ENCODE measurements around the gene KCNMA1. TPM values are rescaled to one million over a fixed set of nuclear protein-coding genes. Genes with fewer than 3 reads are reported as not detected.

KCNMA1 gene
- total RNA-seq, 1 experiment from 2014 or later = 0.45 TPM

DNA sequence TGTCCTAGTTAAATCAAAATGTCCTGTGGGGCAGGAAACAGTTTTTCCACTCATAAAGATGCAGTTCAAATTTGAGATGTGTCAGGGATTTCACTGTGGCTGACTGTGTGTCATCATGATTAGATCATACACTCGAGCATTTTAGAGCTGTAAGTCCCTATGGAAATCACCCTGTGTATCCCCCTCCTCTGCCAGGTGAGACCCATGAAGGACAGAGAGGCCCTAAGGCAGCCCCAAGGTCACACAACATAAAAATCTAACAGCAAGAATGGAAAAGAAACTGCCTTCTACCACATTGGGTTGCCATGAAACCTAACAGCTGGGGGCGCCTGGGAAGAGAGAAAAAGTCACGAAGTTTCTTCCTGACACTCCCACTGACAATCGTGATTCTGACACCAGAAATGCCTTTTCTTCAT, 135.8 kb downstream of the KCNMA1 start:
- CTCF ChIA-PET = no interaction called here
- Mint-ChIP-seq H3K36me3 (ENCODE audit: insufficient read depth, unreplicated experiment) (no peaks in the 10 kb centered on the region), H3K9me3 (ENCODE audit: low read depth, unreplicated experiment) (no peaks in the 10 kb centered on the region), H3K4me3 (ENCODE audit: low read depth, unreplicated experiment) (no peak overlapping the region), H3K27ac (ENCODE audit: unreplicated experiment) (no peak overlapping the region), H3K27me3 (ENCODE audit: unreplicated experiment) (peaks cover 31% of the 10 kb centered on the region), H3K4me1 (ENCODE audit: low read depth, unreplicated experiment) (peaks cover 21% of the 10 kb centered on the region)
- TF ChIP-seq, protein P1, sequence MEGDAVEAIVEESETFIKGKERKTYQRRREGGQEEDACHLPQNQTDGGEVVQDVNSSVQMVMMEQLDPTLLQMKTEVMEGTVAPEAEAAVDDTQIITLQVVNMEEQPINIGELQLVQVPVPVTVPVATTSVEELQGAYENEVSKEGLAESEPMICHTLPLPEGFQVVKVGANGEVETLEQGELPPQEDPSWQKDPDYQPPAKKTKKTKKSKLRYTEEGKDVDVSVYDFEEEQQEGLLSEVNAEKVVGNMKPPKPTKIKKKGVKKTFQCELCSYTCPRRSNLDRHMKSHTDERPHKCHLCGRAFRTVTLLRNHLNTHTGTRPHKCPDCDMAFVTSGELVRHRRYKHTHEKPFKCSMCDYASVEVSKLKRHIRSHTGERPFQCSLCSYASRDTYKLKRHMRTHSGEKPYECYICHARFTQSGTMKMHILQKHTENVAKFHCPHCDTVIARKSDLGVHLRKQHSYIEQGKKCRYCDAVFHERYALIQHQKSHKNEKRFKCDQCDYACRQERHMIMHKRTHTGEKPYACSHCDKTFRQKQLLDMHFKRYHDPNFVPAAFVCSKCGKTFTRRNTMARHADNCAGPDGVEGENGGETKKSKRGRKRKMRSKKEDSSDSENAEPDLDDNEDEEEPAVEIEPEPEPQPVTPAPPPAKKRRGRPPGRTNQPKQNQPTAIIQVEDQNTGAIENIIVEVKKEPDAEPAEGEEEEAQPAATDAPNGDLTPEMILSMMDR (IDR thresholded peaks at IDR 0.05; ENCODE audit: unreplicated experiment) = no peak
- DNase-seq = no peak
- intact Hi-C loops (cut with micrococcal nuclease; ENCODE audit: unreplicated experiment) = loop anchor here (10.0 kb wide), 1 partner anchor 247 kb away; no protein-coding TSS in a partner anchor
- no TSS peak for BruUV-seq (replicated peaks)

GRCh38 chr10:77501152-77501845, 136.3 kb downstream of the KCNMA1 start:
- no peak for DNase-seq
- no peak overlapping the region for H3K4me3 Mint-ChIP-seq (ENCODE audit: low read depth, unreplicated experiment)
- CTCF ChIA-PET = no interaction called here
- intact Hi-C loops (cut with micrococcal nuclease; ENCODE audit: unreplicated experiment) = loop anchor here (10.0 kb wide), 1 partner anchor 246 kb away; no protein-coding TSS in a partner anchor
- H3K27ac Mint-ChIP-seq (ENCODE audit: unreplicated experiment) = no peak overlapping the region
- TF ChIP-seq, protein P1 (IDR thresholded peaks at IDR 0.05; ENCODE audit: unreplicated experiment) = no peak
- H3K4me1 Mint-ChIP-seq (ENCODE audit: low read depth, unreplicated experiment) = peaks cover 15% of the 10 kb centered on the region
- no peaks in the 10 kb centered on the region for H3K9me3 Mint-ChIP-seq (ENCODE audit: low read depth, unreplicated experiment)
- no TSS peak for BruUV-seq (replicated peaks)
- peaks cover 27% of the 10 kb centered on the region for H3K27me3 Mint-ChIP-seq (ENCODE audit: unreplicated experiment)
- no peaks in the 10 kb centered on the region for H3K36me3 Mint-ChIP-seq (ENCODE audit: insufficient read depth, unreplicated experiment)

DNA sequence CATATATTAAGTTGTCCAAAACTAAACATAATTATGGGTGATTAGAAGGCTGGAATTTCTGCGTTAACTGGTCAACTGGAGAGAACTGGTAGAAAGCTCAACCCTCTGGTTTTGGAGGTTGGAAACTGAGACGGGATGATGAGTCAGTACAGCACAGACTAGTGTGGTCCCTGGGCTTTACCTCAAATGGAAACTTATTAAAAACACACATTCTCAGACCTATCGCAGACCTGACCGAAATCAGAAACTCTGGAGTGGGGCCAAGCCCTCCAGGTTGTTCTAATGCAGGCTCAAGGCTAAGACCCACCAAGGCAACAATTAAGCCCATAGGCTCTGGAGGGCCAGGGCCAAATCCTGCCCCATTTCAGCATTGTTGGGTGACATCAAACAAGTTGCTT, 136.9 kb downstream of the KCNMA1 start:
- intact Hi-C loops (cut with micrococcal nuclease; ENCODE audit: unreplicated experiment) = loop anchor here (10.0 kb wide), 1 partner anchor 246 kb away; no protein-coding TSS in a partner anchor
- DNase-seq = no peak
- TF ChIP-seq, protein P1 (IDR thresholded peaks at IDR 0.05; ENCODE audit: unreplicated experiment) = no peak
- peaks cover 22% of the 10 kb centered on the region for H3K27me3 Mint-ChIP-seq (ENCODE audit: unreplicated experiment)
- no peak overlapping the region for H3K27ac Mint-ChIP-seq (ENCODE audit: unreplicated experiment)
- no peak overlapping the region for H3K4me3 Mint-ChIP-seq (ENCODE audit: low read depth, unreplicated experiment)
- H3K4me1 Mint-ChIP-seq (ENCODE audit: low read depth, unreplicated experiment) = peaks cover 10% of the 10 kb centered on the region
- no peaks in the 10 kb centered on the region for H3K36me3 Mint-ChIP-seq (ENCODE audit: insufficient read depth, unreplicated experiment)
- CTCF ChIA-PET = no interaction called here
- no TSS peak for BruUV-seq (replicated peaks)
- no peaks in the 10 kb centered on the region for H3K9me3 Mint-ChIP-seq (ENCODE audit: low read depth, unreplicated experiment)

- Mint-ChIP-seq H3K9me3 (ENCODE audit: low read depth, unreplicated experiment) (no peaks in the 10 kb centered on the region), H3K4me1 (ENCODE audit: low read depth, unreplicated experiment) (no peaks in the 10 kb centered on the region), H3K36me3 (ENCODE audit: insufficient read depth, unreplicated experiment) (no peaks in the 10 kb centered on the region), H3K4me3 (ENCODE audit: low read depth, unreplicated experiment) (no peak overlapping the region), H3K27ac (ENCODE audit: unreplicated experiment) (no peak overlapping the region), H3K27me3 (ENCODE audit: unreplicated experiment) (peaks cover 35% of the 10 kb centered on the region)
- CTCF ChIA-PET = no interaction called here
- no peak for DNase-seq
- intact Hi-C loops (cut with micrococcal nuclease; ENCODE audit: unreplicated experiment) = no loop called here
- BruUV-seq (replicated peaks) = no TSS peak
- TF ChIP-seq, protein P1 (IDR thresholded peaks at IDR 0.05; ENCODE audit: unreplicated experiment) = no peak
Measured at GRCh38 chr10:77498829-77499228, 138.8 kb downstream of the KCNMA1 start.
